Measurements from ENCODE around the gene CUTC. TPM values are rescaled to one million over a fixed set of nuclear protein-coding genes. Genes with fewer than 3 reads are reported as not detected.
"Not testable (repeated sequence)": the region's sequence is repeated elsewhere in the genome, so short reads cannot be mapped to it uniquely, and the experiment has no call there.

Gene CUTC
- total RNA-seq, 4 donors from 2014 or later: 24.5 to 35.1 (median 27.7) TPM

DNA sequence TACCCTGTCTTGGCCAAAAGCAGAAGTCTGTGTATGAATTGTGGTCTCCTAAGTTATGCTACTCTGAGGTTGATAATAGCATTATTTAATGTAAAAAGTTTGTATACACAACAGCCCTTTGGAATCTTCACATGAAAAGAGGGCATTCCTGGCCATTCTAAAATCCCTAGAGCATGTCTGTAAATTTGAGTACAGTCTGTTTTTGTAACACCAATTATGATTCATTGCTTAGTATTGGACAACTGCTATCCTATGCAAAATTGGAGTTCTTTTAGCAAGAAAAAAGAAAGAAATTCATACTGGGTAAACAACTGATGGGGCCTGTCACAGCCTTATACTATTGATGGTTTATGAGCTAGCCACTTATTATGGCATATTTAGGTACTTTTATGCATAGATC lies 10.2 kb downstream of the CUTC start:
- Histone ChIP-seq H3K27me3 (no peaks in the 10 kb centered on the region), H3K27ac (no peak overlapping the region), H3K9me3 (peaks cover 0 to 21% (median 0%) of the 10 kb centered on the region in 3 donors), H3K4me3 (no peak overlapping the region), H3K4me1 (peaks cover 0 to 5% (median 0%) of the 10 kb centered on the region in 3 donors), H3K36me3 (peaks cover 11 to 100% of the 10 kb centered on the region in 2 donors)
- TF ChIP-seq POLR2AphosphoS5 (IDR thresholded peaks at IDR 0.05) (no peak), POLR2A (IDR thresholded peaks at IDR 0.05) (no peak), EP300 (IDR thresholded peaks at IDR 0.05) (no peak)
- TF ChIP-seq, protein P1, sequence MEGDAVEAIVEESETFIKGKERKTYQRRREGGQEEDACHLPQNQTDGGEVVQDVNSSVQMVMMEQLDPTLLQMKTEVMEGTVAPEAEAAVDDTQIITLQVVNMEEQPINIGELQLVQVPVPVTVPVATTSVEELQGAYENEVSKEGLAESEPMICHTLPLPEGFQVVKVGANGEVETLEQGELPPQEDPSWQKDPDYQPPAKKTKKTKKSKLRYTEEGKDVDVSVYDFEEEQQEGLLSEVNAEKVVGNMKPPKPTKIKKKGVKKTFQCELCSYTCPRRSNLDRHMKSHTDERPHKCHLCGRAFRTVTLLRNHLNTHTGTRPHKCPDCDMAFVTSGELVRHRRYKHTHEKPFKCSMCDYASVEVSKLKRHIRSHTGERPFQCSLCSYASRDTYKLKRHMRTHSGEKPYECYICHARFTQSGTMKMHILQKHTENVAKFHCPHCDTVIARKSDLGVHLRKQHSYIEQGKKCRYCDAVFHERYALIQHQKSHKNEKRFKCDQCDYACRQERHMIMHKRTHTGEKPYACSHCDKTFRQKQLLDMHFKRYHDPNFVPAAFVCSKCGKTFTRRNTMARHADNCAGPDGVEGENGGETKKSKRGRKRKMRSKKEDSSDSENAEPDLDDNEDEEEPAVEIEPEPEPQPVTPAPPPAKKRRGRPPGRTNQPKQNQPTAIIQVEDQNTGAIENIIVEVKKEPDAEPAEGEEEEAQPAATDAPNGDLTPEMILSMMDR (IDR thresholded peaks at IDR 0.05): no peak
- no peak for ATAC-seq

DNA sequence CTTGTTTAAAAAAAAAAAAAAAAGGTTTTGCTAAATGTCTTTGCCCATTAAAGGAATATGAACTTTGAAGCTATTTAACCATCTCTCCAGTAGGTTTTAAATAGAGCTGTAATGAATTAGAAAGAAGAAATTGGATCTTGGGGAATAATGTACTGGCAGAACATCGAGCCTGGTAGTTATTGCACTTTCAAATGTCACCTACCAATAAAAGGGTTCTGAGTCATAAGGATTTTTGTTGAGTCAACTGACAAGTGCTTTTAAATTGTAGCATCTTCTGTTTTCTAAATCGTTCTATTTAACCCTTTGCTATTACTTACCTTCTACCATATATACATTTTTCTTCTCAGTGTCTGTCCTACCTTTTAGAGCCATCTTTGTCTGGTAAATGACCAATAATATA lies 10.7 kb downstream of the CUTC start:
- Histone ChIP-seq H3K36me3 (peaks cover 15 to 100% of the 10 kb centered on the region in 2 donors), H3K27ac (no peak overlapping the region), H3K27me3 (no peaks in the 10 kb centered on the region), H3K9me3 (peaks cover 0 to 21% (median 0%) of the 10 kb centered on the region in 3 donors), H3K4me3 (no peak overlapping the region), H3K4me1 (peaks cover 0 to 5% (median 0%) of the 10 kb centered on the region in 3 donors)
- TF ChIP-seq POLR2AphosphoS5 (IDR thresholded peaks at IDR 0.05): no peak
- TF ChIP-seq, protein P1 (IDR thresholded peaks at IDR 0.05): no peak
- TF ChIP-seq EP300 (IDR thresholded peaks at IDR 0.05): no peak
- TF ChIP-seq POLR2A (IDR thresholded peaks at IDR 0.05): no peak
- ATAC-seq: no peak
- WGBS, 2 donors (ENCODE audit: low coverage in 1 of 2): 49 to 70% methylated on average over 2 of the region's 2 CpGs

DNA sequence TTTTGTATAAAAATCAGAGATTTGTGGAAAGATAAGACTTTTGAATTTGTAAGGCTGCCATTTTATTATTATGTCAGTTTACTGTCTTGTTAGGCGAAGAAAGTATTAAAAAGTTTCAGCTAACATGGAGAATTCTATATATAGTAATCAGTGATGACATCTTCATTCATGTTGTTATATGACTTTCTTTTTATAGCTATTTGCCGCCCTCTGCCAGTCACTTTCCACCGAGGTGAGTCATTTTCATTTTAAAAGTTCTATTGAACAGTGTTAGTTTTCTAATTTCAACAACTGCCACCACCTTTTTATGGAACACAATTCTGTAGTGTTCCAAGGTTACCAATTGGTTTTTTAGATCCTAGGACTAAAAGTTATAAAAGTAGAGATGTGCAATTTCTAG lies 11.8 kb downstream of the CUTC start:
- WGBS, 2 donors (ENCODE audit: low coverage in 1 of 2): 82 to 83% methylated on average over 3 of the region's 3 CpGs
- TF ChIP-seq, protein P1 (IDR thresholded peaks at IDR 0.05): no peak
- TF ChIP-seq EP300 (IDR thresholded peaks at IDR 0.05): no peak
- TF ChIP-seq POLR2A (IDR thresholded peaks at IDR 0.05): no peak
- TF ChIP-seq POLR2AphosphoS5 (IDR thresholded peaks at IDR 0.05): no peak
- H3K4me1 ChIP-seq: peaks cover 0 to 5% (median 0%) of the 10 kb centered on the region in 3 donors
- ATAC-seq: no peak
- H3K4me3 ChIP-seq: no peak overlapping the region
- H3K9me3 ChIP-seq: peaks cover 0 to 21% (median 0%) of the 10 kb centered on the region in 3 donors
- H3K27me3 ChIP-seq: no peaks in the 10 kb centered on the region
- H3K27ac ChIP-seq: no peak overlapping the region
- peaks cover 17 to 100% of the 10 kb centered on the region in 2 donors for H3K36me3 ChIP-seq

DNA sequence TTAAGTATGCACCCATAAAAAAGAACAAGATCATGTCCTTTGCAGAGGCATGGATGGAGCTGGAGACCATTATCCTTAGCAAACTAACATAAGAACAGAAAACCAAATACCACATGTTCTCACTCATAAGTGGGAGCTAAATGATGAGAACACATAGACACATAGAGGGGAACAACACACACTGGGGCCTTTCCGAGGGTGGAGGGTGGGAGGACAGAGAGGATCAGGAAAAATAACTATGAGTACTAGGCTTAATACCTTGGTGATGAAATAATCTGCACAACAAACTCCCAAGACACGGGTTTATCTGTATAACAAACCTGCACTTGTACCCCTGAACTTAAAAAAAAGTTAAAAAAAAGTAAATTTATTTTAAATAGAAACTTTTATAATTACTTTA lies 14.1 kb downstream of the CUTC start:
- H3K4me3 ChIP-seq, H3K27me3 ChIP-seq, ATAC-seq, H3K9me3 ChIP-seq, H3K27ac ChIP-seq, H3K4me1 ChIP-seq: not testable (repeated sequence)
- 89 to 90% methylated on average over 2 of the region's 2 CpGs for WGBS, 2 donors (ENCODE audit: low coverage in 1 of 2)
- H3K36me3 ChIP-seq: peaks cover 13 to 100% of the 10 kb centered on the region in 2 donors

DNA sequence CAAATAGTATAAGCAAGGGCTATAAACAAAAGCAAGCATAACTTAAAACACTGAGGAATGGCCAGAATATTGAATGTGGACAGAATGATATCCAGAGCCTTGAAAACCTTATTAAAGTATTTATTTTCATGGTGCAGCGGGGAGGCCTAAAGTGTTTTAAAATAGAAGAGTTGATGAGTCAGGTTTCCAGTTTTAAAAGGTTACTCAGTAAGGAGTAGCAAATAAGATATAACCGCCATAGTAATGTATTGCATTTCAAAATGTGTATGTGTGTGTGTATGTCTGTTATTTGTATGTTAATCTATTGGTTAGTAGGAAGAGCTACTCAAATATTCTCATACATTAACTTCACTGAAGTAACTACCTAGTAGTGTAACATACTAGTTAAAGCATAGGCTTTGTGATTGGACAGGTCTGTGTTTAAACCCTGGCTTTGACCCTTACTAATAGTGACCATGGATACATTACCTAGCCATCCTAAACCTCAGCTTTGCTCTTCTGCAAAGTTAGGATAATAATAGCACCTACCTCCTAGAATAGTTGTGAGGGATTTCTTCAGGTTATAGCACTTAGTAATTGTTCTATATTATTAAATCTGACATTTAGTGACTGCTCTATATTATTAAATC lies 16.9 kb downstream of the CUTC start:
- Histone ChIP-seq H3K4me3 (no peak overlapping the region), H3K27ac (no peak overlapping the region), H3K9me3 (no peaks in the 10 kb centered on the region), H3K36me3 (peaks cover 13 to 100% of the 10 kb centered on the region in 2 donors), H3K4me1 (no peaks in the 10 kb centered on the region), H3K27me3 (no peaks in the 10 kb centered on the region)
- ATAC-seq: no peak
- 78 to 88% methylated on average over 2 of the region's 2 CpGs for WGBS, 2 donors (ENCODE audit: low coverage in 1 of 2)
- TF ChIP-seq, protein P1 (IDR thresholded peaks at IDR 0.05): no peak
- TF ChIP-seq EP300 (IDR thresholded peaks at IDR 0.05) (no peak), POLR2A (IDR thresholded peaks at IDR 0.05) (no peak), POLR2AphosphoS5 (IDR thresholded peaks at IDR 0.05) (no peak)
